Urothelium cell line (cell line): ENCODE results near the gene CCDC27.

Source experiments
- DNase-seq: peaks from one replicate; pipeline ENCODE4 v3.0.0; 2011; ENCODE audit warnings: low spot score, mixed read lengths
- FAIRE-seq: peaks from 2 replicates; lab custom pipeline; 2011; peaks lifted over from hg19 to GRCh38; lab: Jason Lieb, UNC

Gene CCDC27

DNA sequence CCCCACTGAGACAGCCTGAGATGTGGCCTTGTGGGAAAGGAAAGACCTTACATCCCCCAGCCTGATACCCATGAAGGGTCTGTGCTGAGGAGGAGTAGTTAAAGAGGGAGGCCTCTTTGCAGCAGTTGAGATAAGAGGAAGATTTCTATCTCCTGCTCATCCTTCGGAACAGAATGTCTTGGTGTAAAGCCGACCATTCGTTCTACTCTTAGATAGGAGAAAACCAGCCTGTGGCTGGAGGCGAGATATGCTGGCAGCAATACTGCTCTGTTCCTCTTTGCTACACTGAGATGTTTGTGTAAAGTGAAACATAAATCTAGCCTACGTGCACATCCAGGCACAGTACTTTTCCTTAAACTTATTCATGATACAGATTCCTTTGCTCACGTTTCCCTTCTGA lies 1.5 kb upstream of the CCDC27 start:
- DNase-seq (no peak), FAIRE-seq (no peak)

DNA sequence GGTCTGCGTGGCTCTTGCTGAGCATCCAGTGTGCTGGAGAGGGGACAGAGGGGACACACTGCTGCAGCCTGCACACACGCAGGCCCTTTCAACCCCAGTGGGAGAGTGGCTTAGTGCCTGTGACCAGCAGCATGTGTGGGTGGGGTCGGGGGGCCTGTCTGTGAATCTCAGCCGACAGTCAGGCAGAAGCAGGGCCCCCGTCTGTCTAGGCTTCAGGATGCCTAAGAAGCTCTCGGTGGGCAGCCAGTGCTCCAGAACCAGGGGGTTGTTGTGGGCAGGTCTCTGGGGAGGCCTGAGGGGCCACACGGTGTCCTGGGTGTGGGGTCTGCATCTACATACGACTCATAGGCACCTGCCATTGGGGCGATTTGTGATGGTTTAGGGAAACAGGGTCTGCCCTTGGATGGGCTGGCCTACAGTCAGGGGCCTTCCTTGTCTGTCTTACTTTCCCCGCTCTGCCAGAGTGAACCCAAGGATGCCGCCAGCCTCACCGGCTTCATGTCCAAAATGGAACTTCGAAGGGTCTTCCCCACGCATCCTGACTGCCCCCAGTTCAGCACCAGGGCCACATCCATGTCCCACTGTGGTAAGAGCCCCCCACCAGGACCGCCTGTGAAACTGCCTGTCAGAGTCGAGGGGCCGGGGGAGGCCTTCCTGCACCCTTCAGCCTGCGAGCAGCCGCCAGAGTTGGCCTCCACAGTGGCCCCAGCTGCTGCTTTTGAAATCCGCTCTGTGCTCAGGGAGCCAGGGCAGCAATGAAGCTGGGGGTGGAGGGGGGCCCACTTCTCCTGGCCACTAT lies 1.6 kb downstream of the CCDC27 start:
- FAIRE-seq (no peak), DNase-seq (no peak)

DNA sequence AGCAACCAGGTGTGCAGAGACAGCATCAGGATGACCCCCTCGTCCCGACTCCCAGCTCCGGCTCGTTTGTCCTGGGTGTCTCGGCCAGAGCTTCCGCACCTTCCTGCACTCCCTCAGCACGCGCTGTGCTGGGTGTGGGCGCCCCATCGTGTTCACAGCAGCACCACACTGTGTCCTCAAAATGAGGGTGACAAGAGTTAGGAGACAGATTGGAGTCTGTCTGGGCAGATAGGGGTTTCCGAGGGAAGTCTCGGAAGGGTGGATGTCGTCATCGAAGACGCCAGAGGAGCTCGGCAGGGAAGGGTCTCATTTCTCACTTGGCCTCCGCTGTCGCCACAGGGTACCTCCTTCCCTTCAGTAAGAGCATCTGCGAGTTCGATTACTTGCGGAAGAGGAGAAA lies 4.1 kb downstream of the CCDC27 start:
- DNase-seq (no peak), FAIRE-seq (no peak)

DNA sequence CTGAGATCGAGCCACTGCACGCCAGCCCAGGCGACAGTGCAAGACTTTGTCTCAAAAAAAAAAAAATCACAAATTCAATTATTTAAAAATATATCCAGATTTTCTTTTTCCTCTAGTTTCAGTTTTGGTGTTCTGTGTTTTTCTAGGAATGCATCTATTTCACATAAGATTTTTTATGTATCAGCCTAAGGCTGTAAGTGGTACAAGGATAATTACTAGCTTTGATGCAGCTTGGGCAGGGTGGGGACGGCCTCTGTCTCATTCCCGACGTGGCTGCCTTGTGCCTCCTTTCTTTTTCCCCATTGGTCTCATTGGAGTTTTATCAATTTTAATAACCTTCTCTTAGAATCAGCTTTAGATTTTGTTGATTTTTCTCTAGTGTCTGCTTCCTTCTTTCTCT lies 6.9 kb downstream of the CCDC27 start:
- no peak for DNase-seq

DNA sequence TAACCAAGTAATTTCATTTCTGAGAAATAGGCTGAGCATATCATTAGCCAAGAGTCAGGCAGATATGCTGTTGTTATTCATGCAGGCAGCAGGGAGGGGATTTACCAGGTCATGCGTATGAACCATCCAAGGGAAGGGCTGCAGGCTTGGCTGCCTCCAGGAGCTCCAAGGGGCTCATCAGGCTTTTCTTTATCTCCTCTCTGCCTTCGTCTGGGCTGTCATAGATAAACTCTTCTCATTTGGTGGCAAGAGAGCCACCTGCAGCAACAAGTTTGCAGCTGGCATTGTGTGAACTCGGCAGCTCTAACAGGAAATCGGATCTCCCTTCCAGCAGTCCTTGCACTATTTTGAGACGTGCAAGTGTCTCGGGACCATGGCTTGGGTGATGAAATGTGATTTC lies 7.5 kb downstream of the CCDC27 start:
- no peak for FAIRE-seq
- DNase-seq, result no peak

More for the DNA sequence above, 6.9 kb downstream of the CCDC27 start:
- FAIRE-seq, result no peak

DNA sequence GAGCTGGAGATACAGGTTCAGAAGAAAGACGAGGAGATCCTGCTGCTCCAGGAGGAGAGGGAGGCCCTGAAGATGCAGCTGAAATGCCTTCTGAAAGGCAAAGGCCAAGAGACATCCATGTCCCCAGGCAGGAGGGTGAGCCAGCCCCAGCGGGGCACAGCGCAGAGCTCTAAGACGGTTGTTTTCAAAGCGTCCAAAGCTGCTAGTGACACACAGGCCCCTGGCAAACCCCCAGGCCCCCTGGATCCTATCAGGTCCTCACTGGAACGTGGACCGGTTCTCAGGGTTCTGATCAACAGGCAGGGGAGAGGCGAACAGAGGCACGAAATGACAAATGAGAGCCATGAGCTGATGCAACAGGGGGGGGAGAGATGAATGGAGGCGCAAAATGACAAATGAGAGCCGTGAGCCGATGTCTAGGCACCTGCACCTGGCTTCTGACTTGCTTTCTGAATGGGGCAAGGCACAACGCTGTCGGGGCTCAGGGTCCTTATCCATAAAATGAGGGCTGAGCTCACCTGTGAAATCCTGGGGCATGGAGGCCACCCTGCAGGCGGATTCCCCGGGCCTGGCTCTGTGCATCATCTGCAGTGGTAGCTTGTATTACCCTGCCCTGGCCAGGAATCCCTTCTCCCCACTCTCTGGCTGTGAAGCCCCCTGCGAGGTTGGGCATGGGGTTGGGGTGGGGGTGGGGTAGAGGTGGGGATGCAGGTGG lies 9.2 kb downstream of the CCDC27 start:
- FAIRE-seq (no peak), DNase-seq (no peak)

DNA sequence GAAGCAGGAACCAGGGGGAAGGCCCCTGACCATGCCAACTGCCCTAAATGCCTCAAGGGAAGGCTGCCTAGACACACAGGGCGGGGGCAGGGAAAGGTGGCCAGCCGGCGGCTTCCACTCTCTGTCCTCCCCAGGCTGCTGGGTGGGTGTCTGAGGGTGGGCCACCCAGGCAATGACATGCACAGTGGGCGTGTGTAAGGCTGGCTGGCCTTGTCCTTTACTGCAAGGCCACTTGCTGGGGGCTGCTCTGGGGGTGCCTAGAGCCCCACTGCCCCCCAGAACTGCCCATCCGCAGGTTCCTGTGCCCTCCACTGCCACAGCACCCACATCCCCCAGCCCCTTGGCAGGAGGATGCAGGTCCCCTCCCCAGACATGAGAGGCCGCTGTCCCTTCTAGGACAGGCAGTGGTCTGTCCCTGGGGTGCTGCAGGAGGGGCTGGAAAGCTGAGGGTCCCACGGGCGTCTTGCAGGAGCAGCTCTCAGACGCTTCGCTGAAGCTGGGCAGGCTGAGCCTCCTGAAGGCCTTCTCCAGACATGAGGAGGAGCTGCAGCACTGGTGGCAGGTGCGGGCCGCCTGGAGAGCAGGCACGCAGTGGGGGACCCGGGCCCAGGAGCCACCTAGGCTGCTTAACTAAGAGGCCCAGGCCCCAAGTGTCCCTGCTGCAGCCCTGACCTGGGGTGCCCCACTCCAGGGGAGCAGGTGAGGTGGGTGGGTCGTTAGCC lies 10.1 kb downstream of the CCDC27 start:
- FAIRE-seq (no peak), DNase-seq (no peak)

DNA sequence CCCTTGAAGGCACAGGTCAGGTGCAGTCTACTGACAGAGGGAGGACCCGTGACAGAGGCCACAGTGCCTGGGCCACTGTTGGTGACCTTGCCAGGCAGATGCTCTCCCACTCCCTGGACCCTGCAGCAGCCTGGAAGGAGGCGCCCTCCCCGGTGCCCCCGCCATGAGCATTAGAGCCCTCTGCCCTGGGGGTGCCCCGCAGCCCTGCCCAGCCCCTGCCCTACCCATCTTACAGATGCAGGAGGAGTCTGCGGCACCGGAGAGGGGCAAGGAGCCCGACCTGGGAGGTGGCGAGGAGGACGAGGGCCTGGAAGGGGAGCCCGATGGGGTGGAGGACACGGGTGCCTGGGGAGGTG lies 10.6 kb downstream of the CCDC27 start:
- no peak for DNase-seq
- no peak for FAIRE-seq

DNA sequence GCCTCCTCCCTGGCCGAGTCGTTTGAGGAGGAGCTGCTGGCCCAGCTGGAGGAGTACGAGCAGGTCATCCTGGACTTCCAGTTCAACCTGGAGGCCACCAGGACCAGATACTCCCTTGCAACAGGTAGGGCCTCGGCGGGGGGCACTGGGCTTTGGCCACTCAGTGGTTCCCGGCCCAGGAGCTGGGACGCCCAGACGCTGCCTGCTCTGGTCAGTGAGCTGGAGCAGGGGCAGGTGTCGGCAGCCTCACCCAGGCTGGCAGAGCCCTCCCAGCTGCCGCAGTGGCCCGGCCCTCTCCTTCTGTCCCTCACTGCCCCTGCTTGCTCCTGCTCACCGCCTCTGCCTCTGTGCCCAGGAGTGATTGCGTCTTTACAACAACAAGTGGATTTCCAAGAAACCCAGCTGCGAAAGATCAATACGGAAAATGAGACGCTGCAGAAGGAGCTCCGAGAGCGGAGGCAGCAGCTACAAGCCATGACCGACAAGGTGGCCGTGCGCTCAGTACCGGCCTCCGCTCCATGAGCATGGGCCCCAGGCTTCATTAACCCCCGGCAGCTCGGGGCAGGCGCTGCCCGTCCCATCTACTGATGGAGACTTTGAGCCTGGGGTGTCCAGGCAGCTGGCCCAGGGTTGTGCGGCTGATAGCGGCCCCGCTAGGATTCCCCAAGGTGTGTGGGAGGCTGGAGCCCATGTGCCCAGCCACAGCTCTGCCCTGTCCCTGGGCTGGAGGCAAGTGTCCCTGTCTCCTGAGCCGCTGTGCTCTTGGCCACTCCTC lies 11.3 kb downstream of the CCDC27 start:
- DNase-seq (no peak), FAIRE-seq (no peak)

DNA sequence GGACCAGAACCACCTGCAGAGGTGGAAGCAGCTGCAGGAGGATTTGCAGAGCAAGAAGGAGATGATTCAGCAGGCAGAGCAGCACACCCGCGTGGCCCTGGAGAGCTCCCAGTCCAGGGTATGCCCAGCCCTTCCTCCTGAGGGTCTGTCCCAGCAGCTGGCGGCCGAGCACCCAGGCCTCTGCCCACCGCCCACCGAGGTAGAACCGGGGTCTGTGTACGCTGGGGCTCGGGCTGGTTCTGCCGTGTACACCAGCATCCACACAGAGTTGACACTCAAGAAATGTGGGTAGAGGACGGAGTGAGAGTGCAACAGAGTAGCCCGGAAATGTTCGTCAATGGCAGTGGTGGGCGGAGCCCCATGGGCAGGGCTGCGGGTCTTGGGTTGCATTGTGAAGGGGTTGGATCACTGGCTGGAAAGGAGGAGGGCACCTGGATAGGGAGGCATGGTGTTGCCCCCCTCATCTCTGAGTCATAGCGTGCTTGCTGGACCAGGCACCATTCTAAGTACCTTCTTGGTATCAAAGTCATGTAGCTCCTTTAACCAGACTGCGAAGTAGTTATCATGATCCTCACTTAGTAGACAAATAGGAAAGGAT lies 15.2 kb downstream of the CCDC27 start:
- FAIRE-seq (no peak), DNase-seq (no peak)

DNA sequence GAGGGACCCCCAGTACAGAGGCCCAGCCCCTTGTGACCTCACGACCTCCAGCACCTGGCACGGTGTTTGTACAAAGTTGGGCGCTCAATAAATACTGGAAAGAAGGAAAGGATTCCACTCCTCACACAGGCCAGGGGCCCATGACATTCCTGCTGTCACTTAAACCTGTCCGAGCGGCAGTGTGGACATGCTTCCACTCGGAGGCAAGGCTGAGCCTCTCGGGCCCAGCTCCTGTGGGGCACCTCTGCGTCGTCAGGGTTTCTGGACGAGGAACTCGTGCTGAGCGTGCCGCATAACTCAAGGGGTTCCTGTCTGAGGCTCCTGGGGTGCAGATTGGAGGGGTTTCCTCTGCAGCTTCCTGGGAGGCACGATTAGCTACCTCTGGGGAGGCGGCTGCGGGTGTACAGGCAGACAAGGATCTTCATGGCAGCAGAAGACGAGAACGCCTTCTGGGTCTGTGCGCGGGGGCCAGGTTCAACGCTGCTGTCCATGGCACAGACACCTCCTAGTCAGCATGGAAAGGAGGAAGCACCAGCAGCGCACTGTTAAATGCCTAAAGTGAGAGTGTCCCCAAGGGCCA lies 16.7 kb downstream of the CCDC27 start:
- FAIRE-seq (no peak), DNase-seq (no peak)

DNA sequence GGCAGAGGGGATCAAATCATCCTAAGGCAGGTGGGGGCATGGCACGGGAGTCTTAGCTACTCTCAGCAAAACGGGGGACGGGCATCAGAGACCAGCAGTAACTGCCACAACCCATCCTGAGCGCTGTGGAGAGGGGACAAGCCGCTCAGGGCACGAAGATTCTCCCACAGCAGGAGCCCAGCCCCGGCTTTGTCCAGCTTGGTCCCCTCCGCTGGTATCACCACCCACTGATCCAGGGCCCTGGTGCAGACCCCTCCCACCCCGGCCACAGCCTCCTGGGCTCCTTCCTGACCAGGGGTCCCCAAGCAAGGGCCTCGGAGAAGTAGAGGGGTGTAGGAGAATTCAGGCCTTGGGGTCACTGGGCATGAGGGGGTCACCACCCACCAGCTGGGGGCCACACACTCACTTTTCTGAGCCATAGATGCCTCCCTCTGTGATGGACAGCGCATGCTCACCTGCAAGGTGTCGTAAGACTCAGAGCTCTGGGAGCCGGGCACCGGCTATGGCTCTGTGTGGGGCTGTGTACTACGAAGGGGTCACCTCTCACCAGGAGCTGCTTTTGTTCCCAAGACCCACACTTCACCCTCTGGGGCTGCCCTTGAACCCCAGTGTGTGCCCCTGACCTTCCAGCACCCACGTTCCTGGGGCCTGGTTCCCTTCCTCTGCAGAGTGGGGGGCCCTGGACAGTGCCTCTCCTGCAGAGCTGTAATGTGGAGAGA lies 18.0 kb downstream of the CCDC27 start:
- FAIRE-seq (no peak), DNase-seq (no peak)

DNA sequence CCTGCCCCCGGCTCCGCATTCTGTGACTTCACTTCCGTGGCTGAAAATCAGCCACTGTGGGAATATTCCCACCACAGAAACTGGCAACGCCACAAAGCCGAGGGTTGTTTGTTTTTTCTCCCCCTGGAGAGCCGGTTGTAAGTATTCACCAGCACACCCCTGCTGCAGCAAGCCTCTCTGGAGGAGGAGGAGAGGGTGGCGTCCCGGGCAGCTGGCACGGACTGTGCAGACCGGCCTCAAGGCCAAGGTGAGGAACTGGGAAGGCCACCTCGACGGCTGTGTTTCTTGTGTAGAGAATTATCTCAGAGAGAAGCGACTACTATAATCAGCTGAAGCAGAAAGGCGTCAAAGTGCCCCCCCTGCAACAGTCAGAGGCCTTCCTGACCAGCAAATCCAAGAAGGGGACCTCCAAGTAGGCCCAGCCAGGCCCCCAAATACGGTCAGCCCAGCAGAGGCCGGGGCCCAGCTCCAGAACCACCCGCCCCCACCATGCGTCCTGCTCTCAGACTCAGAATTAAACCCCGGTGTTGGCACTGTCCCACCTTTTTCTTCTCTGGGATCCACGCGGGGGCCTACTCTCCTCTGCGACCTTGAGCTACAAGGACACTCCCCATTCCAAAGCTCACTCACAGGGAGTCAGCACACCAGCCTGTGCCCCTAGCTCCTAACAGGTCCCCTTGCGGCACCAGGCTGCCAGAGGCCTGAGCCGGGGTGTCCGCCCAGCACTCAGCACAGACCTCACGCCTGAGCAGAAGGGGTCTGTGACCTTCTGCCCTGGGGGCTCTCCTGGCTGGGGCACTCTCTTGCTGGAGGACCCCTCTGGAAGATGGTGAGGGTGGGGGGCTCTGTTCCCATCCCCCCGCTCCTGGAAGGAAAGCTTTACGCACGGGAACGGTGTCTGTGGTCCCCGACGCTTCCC lies 19.1 kb downstream of the CCDC27 start:
- FAIRE-seq, result no peak
- no peak for DNase-seq

DNA sequence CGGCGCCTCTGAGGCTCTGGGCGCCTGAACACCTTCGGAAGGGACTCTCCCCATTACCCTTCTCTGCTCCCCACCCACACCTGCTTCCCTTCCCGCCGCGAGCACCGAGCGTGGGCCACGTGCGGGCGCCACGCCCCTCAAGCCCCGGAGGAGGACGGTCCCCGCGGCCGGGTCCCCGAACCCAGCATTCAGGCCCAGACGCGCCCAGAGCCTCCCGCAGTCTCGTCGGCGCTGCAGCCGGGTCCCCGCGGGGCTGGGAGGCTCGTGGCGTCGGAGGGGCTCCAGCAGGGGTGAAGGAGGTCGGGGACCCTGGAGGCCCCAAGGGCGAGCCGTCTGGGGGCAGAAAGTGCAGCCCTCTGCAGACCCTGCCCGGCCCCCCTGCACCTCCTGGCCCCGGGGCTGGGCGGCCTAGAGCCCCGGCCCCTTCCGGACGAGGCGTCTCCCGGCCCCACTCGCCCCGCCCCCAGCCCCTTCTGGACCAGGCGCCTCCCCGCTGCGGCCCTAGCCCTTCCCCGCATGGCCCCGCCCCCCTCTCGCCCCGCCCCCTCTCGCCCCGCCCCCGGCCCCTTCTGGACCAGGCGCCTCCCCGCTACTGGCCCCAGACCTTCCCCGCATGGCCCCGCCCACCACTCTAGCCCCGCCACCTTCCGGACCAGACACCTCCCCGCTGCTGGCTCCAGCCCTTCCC lies 19.9 kb downstream of the CCDC27 start:
- FAIRE-seq (no peak), DNase-seq (peak; percentile 96)

DNA sequence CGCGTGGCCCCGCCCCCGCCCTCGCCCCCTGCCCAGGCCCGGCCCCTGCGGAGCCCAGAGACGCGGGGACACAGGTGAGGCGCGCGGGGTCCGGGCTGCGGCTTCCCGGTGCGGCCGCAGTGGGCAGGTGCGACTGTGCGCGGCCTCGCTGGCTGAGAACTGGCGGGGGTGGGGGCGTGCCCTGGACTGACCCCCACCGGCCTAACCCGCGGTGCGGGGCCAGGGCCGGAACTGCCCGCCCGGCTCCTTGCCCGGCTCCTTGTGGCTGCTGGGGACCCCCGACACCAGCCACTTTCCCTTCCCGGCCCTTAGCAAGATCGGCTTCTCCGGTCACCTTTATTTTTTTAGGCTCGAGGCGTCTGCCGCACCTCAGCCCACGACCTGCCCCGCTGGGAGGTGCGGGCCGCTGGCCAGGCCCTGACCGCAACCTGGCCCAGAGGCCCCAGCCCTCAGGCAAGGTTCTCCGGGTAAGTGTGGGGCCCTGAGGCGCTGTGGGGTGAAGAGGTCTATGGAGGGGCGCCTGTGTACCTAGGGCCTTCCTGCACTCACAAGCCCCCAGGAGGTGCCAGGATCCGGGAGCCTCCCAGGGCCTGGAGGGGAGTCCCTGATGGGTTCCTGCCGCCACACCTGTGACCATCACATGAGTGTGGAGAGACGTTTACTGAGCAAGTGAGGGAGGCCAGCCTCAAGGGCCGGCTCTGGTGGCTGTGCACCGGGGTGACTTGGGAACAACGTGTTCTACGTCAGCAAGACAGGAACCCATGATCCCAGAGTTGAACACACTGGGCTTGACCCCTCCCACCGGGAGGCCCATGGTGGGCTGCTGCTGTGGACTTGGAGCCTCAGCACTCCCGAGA lies 20.7 kb downstream of the CCDC27 start, which contains the start of gene SMIM1:
TSS of gene SMIM1 (plus strand) at position 35 of the 857 bp plus-strand sequence. CDS start 2,625 bp downstream, outside the sequence.
- DNase-seq, result no peak
- no peak for FAIRE-seq

DNA sequence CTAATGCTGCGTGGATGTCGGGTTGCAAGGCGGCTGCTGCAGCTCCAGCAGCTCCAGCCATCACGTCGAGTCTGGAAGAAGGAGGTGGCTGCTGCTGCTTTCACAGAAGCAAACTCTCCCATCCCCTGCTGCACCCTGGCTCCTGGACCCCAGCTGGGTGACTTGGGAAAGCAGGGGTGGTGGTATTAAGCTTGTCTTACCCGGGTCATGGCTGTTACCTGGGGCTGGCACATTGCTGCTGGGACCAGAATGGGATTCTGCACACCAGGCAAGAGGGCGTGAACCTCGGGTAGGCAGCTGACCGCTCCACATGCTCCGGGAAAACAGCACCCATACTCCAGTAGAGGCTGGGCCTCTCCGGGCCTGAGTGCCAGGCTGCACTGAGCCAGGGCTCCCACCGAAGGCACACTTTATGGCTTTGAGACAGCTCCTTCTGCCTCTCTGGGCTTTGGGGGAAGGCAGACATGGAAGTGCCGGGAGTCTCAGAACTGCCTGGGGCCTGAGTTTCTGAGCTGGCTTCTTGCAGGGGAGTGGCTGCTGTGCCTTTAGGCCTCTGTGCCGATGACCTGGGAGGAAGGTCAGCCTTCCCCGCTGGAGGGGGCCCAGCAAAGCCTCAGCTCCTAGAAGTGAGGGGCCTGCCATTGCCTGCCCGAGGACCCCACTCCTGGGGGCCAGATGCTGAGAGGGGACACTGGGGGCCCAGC lies 21.5 kb downstream of the CCDC27 start:
- DNase-seq, result no peak
- FAIRE-seq, result no peak
